Esophagus muscularis mucosa (tissue), 4 donors: Measurements from ENCODE around the gene VAT1. TPM values are rescaled to one million over a fixed set of nuclear protein-coding genes. Genes with fewer than 3 reads are reported as not detected.

ENCODE experiments used
- DNase-seq: peaks from one replicate; pipeline ENCODE4 v3.0.0-alpha.2; 2017; ENCODE audit errors: extremely low spot score
- H3K27ac ChIP-seq, 4 donors: fragments of 200-600 bp; sonication (generic); replicated peaks in 1 of 4; 1 replicate in 3 of 4; 2 replicates in 1 of 4; pipeline ENCODE4 v1.5.1; 2016 to 2019; ENCODE audit warnings: mild to moderate bottlenecking in 1 of 4
- H3K27me3 ChIP-seq, 4 donors: fragments of 200-600 bp; sonication (generic); one replicate each; pipeline versions ENCODE4 v1.5.1 to v1.6.0; 2016 to 2019
- H3K36me3 ChIP-seq, 4 donors: fragments of 200-600 bp; sonication (generic); one replicate each; pipeline ENCODE4 v1.5.1; 2016 to 2019
- H3K4me1 ChIP-seq, 4 donors: fragments of 200-600 bp; sonication (generic); one replicate each; pipeline ENCODE4 v1.5.1; 2016 to 2019
- H3K4me3 ChIP-seq, 4 donors: fragments of 200-600 bp; sonication (generic); 1 replicate in 2 of 4; 2 replicates in 2 of 4; pipeline ENCODE4 v1.5.1; 2016 to 2019; ENCODE audit warnings: mild to moderate bottlenecking in 4 of 4, moderate library complexity in 1 of 4
- H3K9me3 ChIP-seq, 4 donors: fragments of 200-600 bp; sonication (generic); 1 replicate in 3 of 4; 2 replicates in 1 of 4; pipeline ENCODE4 v1.5.1; 2016 to 2019
- CTCF ChIP-seq, 3 experiments: fragments of 200-600 bp in 2 of 3; fragments of 450-650 bp in 1 of 3; sonication (generic) in 2 of 3; IDR thresholded peaks; one replicate each; pipeline ENCODE4 v1.5.1; 2017 to 2019; ENCODE audit warnings: antibody characterized with exemption in 3 of 3, mild to moderate bottlenecking in 2 of 3, moderate library complexity in 1 of 3
- EP300 ChIP-seq: sonication (generic); formaldehyde crosslinking; IDR thresholded peaks from one replicate; pipeline ENCODE4 v1.6.1; 2017; ENCODE audit warnings: antibody characterized with exemption
- POLR2A ChIP-seq: fragments of 450-650 bp; IDR thresholded peaks from one replicate; pipeline ENCODE4 v1.6.1; 2017; ENCODE audit warnings: antibody characterized with exemption, moderate library complexity, mild to moderate bottlenecking, low read depth
- POLR2AphosphoS5 ChIP-seq, 2 donors: sonication (generic); formaldehyde crosslinking; IDR thresholded peaks; one replicate each; pipeline ENCODE4 v1.6.1; 2017; ENCODE audit warnings: antibody characterized with exemption in 2 of 2
- WGBS: methylation state at CpG from one replicate; pipeline ENCODE4 v1.1.5; 2018; 5-methylcytosine and 5-hydroxymethylcytosine counted together
- intact Hi-C: fragments of 100-400 bp; cut with DNase I; formaldehyde crosslinking; loops from one replicate; pipeline ENCODE4 v1.15.1; 2023
- total RNA-seq, 4 donors: library from RNA; depleted of rRNA; stranded (reverse); fragments of >200 nt; gene quantifications; one replicate each; pipeline versions ENCODE4 v1.1.0 to v1.2.1, GENCODE V29; 2016

The VAT1 gene
- total RNA-seq, 4 donors from 2014 or later: 106 to 190 (median 139) TPM

- peak overlapping the region; percentile 86 to 97 (median 94) for H3K4me3 ChIP-seq
- peak overlapping the region; percentile 85 to 93 (median 88) for H3K27ac ChIP-seq
- intact Hi-C loops: no loop called here
- no peaks in the 10 kb centered on the region for H3K9me3 ChIP-seq
- H3K4me1 ChIP-seq: peaks cover 57 to 74% (median 72%) of the 10 kb centered on the region in 4 donors
- 32% methylated on average over 7 of the region's 7 CpGs for WGBS
- TF ChIP-seq POLR2A (no peak), EP300 (no peak), CTCF (IDR thresholded peaks at IDR 0.05) (no peak), POLR2AphosphoS5 (IDR thresholded peaks at IDR 0.05) (no peak)
- no peak for DNase-seq
- no peaks in the 10 kb centered on the region for H3K27me3 ChIP-seq
- peaks cover 9 to 41% (median 38%) of the 10 kb centered on the region in 4 donors for H3K36me3 ChIP-seq
Measured at GRCh38 chr17:43019418-43019817, 2.8 kb downstream of the VAT1 start.

- H3K36me3 ChIP-seq: peaks cover 12 to 46% (median 43%) of the 10 kb centered on the region in 4 donors
- peaks cover 62 to 74% (median 72%) of the 10 kb centered on the region in 4 donors for H3K4me1 ChIP-seq
- H3K27me3 ChIP-seq: no peaks in the 10 kb centered on the region
- peak overlapping the region in 1 of 4 donors; percentile 96 for H3K4me3 ChIP-seq
- intact Hi-C loops: no loop called here
- TF ChIP-seq POLR2AphosphoS5 (IDR thresholded peaks at IDR 0.05) (no peak), CTCF (IDR thresholded peaks at IDR 0.05) (no peak), POLR2A (no peak)
- peak overlapping the region; percentile 47 to 93 (median 86) for H3K27ac ChIP-seq
- no peaks in the 10 kb centered on the region for H3K9me3 ChIP-seq
- no peak for DNase-seq
- WGBS: 48% methylated on average over 4 of the region's 4 CpGs
Measured at GRCh38 chr17:43018932-43019331, 3.3 kb downstream of the VAT1 start.

GRCh38 chr17:43018008-43018853 lies 4.0 kb downstream of the VAT1 start:
- WGBS: 65% methylated on average over 19 of the region's 19 CpGs
- H3K9me3 ChIP-seq: no peaks in the 10 kb centered on the region
- intact Hi-C loops: no loop called here
- H3K36me3 ChIP-seq: peaks cover 12 to 53% (median 50%) of the 10 kb centered on the region in 4 donors
- H3K27ac ChIP-seq: peak overlapping the region; percentile 47 to 93 (median 86)
- no peak for TF ChIP-seq POLR2AphosphoS5 (IDR thresholded peaks at IDR 0.05)
- no peak for TF ChIP-seq POLR2A
- TF ChIP-seq CTCF (IDR thresholded peaks at IDR 0.05): no peak
- no peak for TF ChIP-seq EP300
- H3K4me1 ChIP-seq: peaks cover 69 to 81% (median 78%) of the 10 kb centered on the region in 4 donors
- no peak for DNase-seq
- H3K27me3 ChIP-seq: no peaks in the 10 kb centered on the region
- no peak overlapping the region for H3K4me3 ChIP-seq

GRCh38 chr17:43016216-43016615 lies 6.0 kb downstream of the VAT1 start:
- peaks cover 12 to 69% (median 60%) of the 10 kb centered on the region in 4 donors for H3K36me3 ChIP-seq
- no peaks in the 10 kb centered on the region for H3K9me3 ChIP-seq
- no peak for TF ChIP-seq POLR2A
- TF ChIP-seq POLR2AphosphoS5 (IDR thresholded peaks at IDR 0.05): no peak
- TF ChIP-seq EP300: no peak
- TF ChIP-seq CTCF (IDR thresholded peaks at IDR 0.05): no peak
- peaks cover 81 to 92% (median 86%) of the 10 kb centered on the region in 4 donors for H3K4me1 ChIP-seq
- DNase-seq: no peak
- intact Hi-C loops: no loop called here
- peak overlapping the region; percentile 58 to 75 (median 66) for H3K27ac ChIP-seq
- H3K27me3 ChIP-seq: no peaks in the 10 kb centered on the region
- 91% methylated on average over 6 of the region's 7 CpGs for WGBS
- no peak overlapping the region for H3K4me3 ChIP-seq
